Esophagus squamous epithelium (tissue), 5 donors: ENCODE data around the gene TMEM86A. TPM values are rescaled to one million over a fixed set of nuclear protein-coding genes. Genes with fewer than 3 reads are reported as not detected.

Source experiments
- DNase-seq: peaks from one replicate; lab custom pipeline; 2025; lab: John Stamatoyannopoulos, UW
- H3K27ac ChIP-seq, 4 donors: fragments of 200-600 bp; sonication (generic); one replicate each; pipeline ENCODE4 v1.5.1; 2016 to 2019; ENCODE audit warnings: mild to moderate bottlenecking in 1 of 4
- H3K27me3 ChIP-seq, 4 donors: fragments of 200-600 bp; sonication (generic); 1 replicate in 3 of 4; 2 replicates in 1 of 4; pipeline versions ENCODE4 v1.5.1 to v1.6.0; 2017 to 2021; ENCODE audit warnings: antibody characterized with exemption in 1 of 4
- H3K36me3 ChIP-seq, 3 donors: fragments of 200-600 bp; sonication (generic); one replicate each; pipeline ENCODE4 v1.5.1; 2016 to 2019
- H3K4me1 ChIP-seq, 3 donors: fragments of 200-600 bp; sonication (generic); one replicate each; pipeline ENCODE4 v1.5.1; 2017 to 2019
- H3K4me3 ChIP-seq, 4 donors: fragments of 200-600 bp; sonication (generic); 1 replicate in 3 of 4; 2 replicates in 1 of 4; pipeline ENCODE4 v1.5.1; 2016 to 2019; ENCODE audit warnings: mild to moderate bottlenecking in 2 of 4, moderate library complexity in 1 of 4
- H3K9me3 ChIP-seq, 3 donors: fragments of 200-600 bp; sonication (generic); one replicate each; pipeline ENCODE4 v1.5.1; 2016 to 2019
- CTCF ChIP-seq, 6 experiments: fragments of 450-650 bp in 4 of 6; fragments of 200-600 bp in 2 of 6; sonication (generic) in 2 of 6; IDR thresholded peaks; one replicate each; pipeline ENCODE4 v1.5.1; 2016 to 2019; ENCODE audit warnings: antibody characterized with exemption in 6 of 6, mild to moderate bottlenecking in 4 of 6, moderate library complexity in 4 of 6
- POLR2A ChIP-seq, 4 donors: fragments of 450-650 bp; IDR thresholded peaks; one replicate each; pipeline ENCODE4 v1.6.1; 2017; ENCODE audit warnings: antibody characterized with exemption in 4 of 4, mild to moderate bottlenecking in 4 of 4, moderate library complexity in 3 of 4
- WGBS, 2 donors: methylation state at CpG; one replicate each; pipeline ENCODE4 v1.1.5; 2018; 5-methylcytosine and 5-hydroxymethylcytosine counted together
- intact Hi-C: fragments of 100-400 bp; cut with DNase I; formaldehyde crosslinking; loops from one replicate; pipeline ENCODE4 v1.15.0; 2022
- total RNA-seq, 4 donors: library from RNA; depleted of rRNA; stranded (reverse); fragments of >200 nt; gene quantifications; one replicate each; pipeline ENCODE4 v1.1.0, GENCODE V29; 2016
- donor health status: DM: yes; HTN: yes; CAD: no.

TMEM86A gene
- total RNA-seq, 4 donors from 2014 or later = 0.97 to 4.8 (median 1.5) TPM

- intact Hi-C loops = no loop called here
- WGBS, 2 donors = 43 to 44% methylated on average over 4 of the region's 5 CpGs
- TF ChIP-seq POLR2A (IDR thresholded peaks at IDR 0.05) (no peak), CTCF (IDR thresholded peaks at IDR 0.05) (no peak)
Measured at GRCh38 chr11:18754308-18754707, 55.7 kb downstream of the TMEM86A start.

More at GRCh38 chr11:18754308-18754707, 55.7 kb downstream of the TMEM86A start:
- DNase-seq = no peak
- H3K9me3 ChIP-seq = no peaks in the 10 kb centered on the region
- no peaks in the 10 kb centered on the region for H3K36me3 ChIP-seq
- no peak overlapping the region for H3K4me3 ChIP-seq
- peaks cover 0 to 13% (median 10%) of the 10 kb centered on the region in 3 donors for H3K4me1 ChIP-seq
- H3K27ac ChIP-seq = no peak overlapping the region
- no peaks in the 10 kb centered on the region for H3K27me3 ChIP-seq

Other genes starting within 250 kb of the TMEM86A start
- gene LDHAL6A, start 242.9 kb upstream of the TMEM86A start, total RNA-seq = not detected
- gene TSG101, start 171.8 kb upstream of the TMEM86A start, total RNA-seq = 100 to 1,000 TPM in 2 of 4 donors, 10 to 100 TPM in 2; 76.5 to 114 (median 89.2) TPM
- 10 to 100 TPM; 15.4 to 33.2 (median 21.1) TPM for gene UEVLD, start 110.0 kb upstream of the TMEM86A start, total RNA-seq
- gene MISFA, start 99.0 kb upstream of the TMEM86A start, total RNA-seq = 1 to 10 TPM in 2 of 4 donors, not detected in 2; 1.4 to 2.5 TPM
- gene SPTY2D1, start 64.4 kb upstream of the TMEM86A start, total RNA-seq = 10 to 100 TPM; 16.6 to 30.9 (median 19.0) TPM
- under 1 TPM in 1 of 4 donors, not detected in 3; under 0.01 TPM for gene IGSF22, start 27.4 kb downstream of the TMEM86A start, total RNA-seq
- gene PTPN5, start 93.0 kb downstream of the TMEM86A start, total RNA-seq = under 1 TPM; 0.18 to 0.95 (median 0.58) TPM
- not detected for gene MRGPRX1, start 240.6 kb downstream of the TMEM86A start, total RNA-seq